GM12865 (cell line): ENCODE data around the gene BACH1.

Experiments
- DNase-seq: peaks from one replicate; pipeline ENCODE4 v3.0.0; 2010; ENCODE audit warnings: low read depth
- H3K4me3 ChIP-seq: 2 replicates; pipeline ENCODE4 v1.5.1; 2011; ENCODE audit warnings: mild to moderate bottlenecking, low read depth, low read length, control low read depth
- CTCF ChIP-seq: IDR thresholded peaks from 2 replicates; pipeline ENCODE4 v1.5.1; 2011; ENCODE audit warnings: low read length, control low read depth, low read depth, inconsistent platforms; ENCODE audit not compliant: insufficient read depth; ENCODE audit errors: missing control alignments

The BACH1 gene

GRCh38 chr21:29332461-29333362, 34.0 kb downstream of the BACH1 start:
- no peak for TF ChIP-seq CTCF
- H3K4me3 ChIP-seq, result no peak overlapping the region
- DNase-seq, result no peak

- H3K4me3 ChIP-seq, result no peak overlapping the region
- no peak for DNase-seq
- TF ChIP-seq CTCF, result no peak
These were observed 34.7 kb downstream of the BACH1 start for GRCh38 chr21:29333406-29333805.

- H3K4me3 ChIP-seq, result no peak overlapping the region
- DNase-seq, result no peak
- TF ChIP-seq CTCF, result no peak
These were observed 36.2 kb downstream of the BACH1 start for GRCh38 chr21:29334717-29335428.

GRCh38 chr21:29335720-29336119, 37.0 kb downstream of the BACH1 start:
- no peak for TF ChIP-seq CTCF
- no peak for DNase-seq
- no peak overlapping the region for H3K4me3 ChIP-seq

GRCh38 chr21:29338256-29338655, 39.5 kb downstream of the BACH1 start:
- no peak for DNase-seq
- no peak for TF ChIP-seq CTCF
- H3K4me3 ChIP-seq, result no peak overlapping the region

- DNase-seq, result no peak
- H3K4me3 ChIP-seq, result no peak overlapping the region
- no peak for TF ChIP-seq CTCF
These were observed 41.5 kb downstream of the BACH1 start for GRCh38 chr21:29340228-29340627.
